Astrocyte (in vitro differentiated cells and primary cell): Measurements from ENCODE around the gene CYSTM1. TPM values are rescaled to one million over a fixed set of nuclear protein-coding genes. Genes with fewer than 3 reads are reported as not detected.

ENCODE experiments used
- DNase-seq: peaks from one replicate; pipeline ENCODE4 v3.0.0-alpha.2; 2010; ENCODE audit warnings: low read depth
- FAIRE-seq: peaks from 2 replicates; lab custom pipeline; 2011; peaks lifted over from hg19 to GRCh38; lab: Jason Lieb, UNC
- H2AFZ ChIP-seq: 2 replicates; pipeline ENCODE4 v1.6.0; 2012; ENCODE audit warnings: low read depth, low read length, inconsistent platforms
- H3K27ac ChIP-seq: 2 replicates; pipeline ENCODE4 v1.5.1; 2011; ENCODE audit warnings: low read depth, low read length, inconsistent platforms
- H3K27me3 ChIP-seq: 2 replicates; pipeline ENCODE4 v1.6.0; 2011; ENCODE audit warnings: low read length, inconsistent platforms; ENCODE audit not compliant: insufficient read depth
- H3K36me3 ChIP-seq: 2 replicates; pipeline ENCODE4 v1.5.1; 2011; ENCODE audit warnings: low read length, inconsistent platforms; ENCODE audit not compliant: insufficient read depth
- H3K4me1 ChIP-seq: 2 replicates; pipeline ENCODE4 v1.5.1; 2011; ENCODE audit warnings: low read length, inconsistent platforms; ENCODE audit not compliant: insufficient read depth
- H3K4me2 ChIP-seq: 2 replicates; pipeline ENCODE4 v1.6.0; 2012; ENCODE audit warnings: low read length, inconsistent platforms
- H3K4me3 ChIP-seq: 2 replicates; pipeline ENCODE4 v1.5.1; 2011; ENCODE audit warnings: low read depth, mild to moderate bottlenecking, low read length, inconsistent platforms; ENCODE audit not compliant: insufficient read depth
- H3K79me2 ChIP-seq: 2 replicates; pipeline ENCODE4 v1.6.0; 2012; ENCODE audit warnings: mild to moderate bottlenecking, low read length, inconsistent platforms; ENCODE audit not compliant: insufficient read depth
- H3K9ac ChIP-seq: 2 replicates; pipeline ENCODE4 v1.6.0; 2012; ENCODE audit warnings: mild to moderate bottlenecking, low read length, inconsistent platforms
- H3K9me3 ChIP-seq: 2 replicates; pipeline ENCODE4 v1.5.1; 2012; ENCODE audit warnings: low read depth, mild to moderate bottlenecking, low read length, inconsistent platforms; ENCODE audit not compliant: insufficient read depth
- H4K20me1 ChIP-seq: 2 replicates; pipeline ENCODE4 v1.6.0; 2012; ENCODE audit warnings: low read length, inconsistent platforms; ENCODE audit not compliant: insufficient read depth
- H3K27ac Mint-ChIP-seq: one replicate; pipeline ENCODE4 v1.8.0; 2021; ENCODE audit warnings: mild to moderate bottlenecking, mixed read lengths; ENCODE audit not compliant: unreplicated experiment
- H3K27me3 Mint-ChIP-seq: one replicate; pipeline ENCODE4 v1.8.0; 2021; ENCODE audit warnings: low read depth, mixed read lengths; ENCODE audit not compliant: unreplicated experiment
- H3K36me3 Mint-ChIP-seq: one replicate; pipeline ENCODE4 v1.8.0; 2021; ENCODE audit warnings: low read depth, mixed read lengths; ENCODE audit not compliant: unreplicated experiment
- H3K4me1 Mint-ChIP-seq: one replicate; pipeline ENCODE4 v1.8.0; 2021; ENCODE audit warnings: low read depth, mixed read lengths; ENCODE audit not compliant: unreplicated experiment
- H3K4me3 Mint-ChIP-seq: one replicate; pipeline ENCODE4 v1.8.0; 2021; ENCODE audit warnings: mild to moderate bottlenecking, moderate library complexity, mixed read lengths; ENCODE audit not compliant: unreplicated experiment
- H3K9me3 Mint-ChIP-seq: one replicate; pipeline ENCODE4 v1.8.0; 2021; ENCODE audit warnings: mild to moderate bottlenecking, mixed read lengths; ENCODE audit not compliant: unreplicated experiment
- EZH2 ChIP-seq: IDR thresholded peaks from 2 replicates; pipeline ENCODE4 v1.6.1; 2012; ENCODE audit warnings: mild to moderate bottlenecking, low read length, inconsistent platforms; ENCODE audit not compliant: insufficient read depth
- total RNA-seq: library from RNA; stranded (reverse); gene quantifications from 2 replicates; pipeline ENCODE4 v1.2.1, GENCODE V29; 2021
- TF ChIP-seq, protein P1 (sequence below): IDR thresholded peaks from 2 replicates; pipeline ENCODE4 v1.5.1; 2011; ENCODE audit warnings: low read depth, mild to moderate bottlenecking, inconsistent platforms, low read length, moderate library complexity; ENCODE audit not compliant: insufficient read depth

Gene CYSTM1
- total RNA-seq, 1 donor from 2014 or later = 46.3 TPM

DNA sequence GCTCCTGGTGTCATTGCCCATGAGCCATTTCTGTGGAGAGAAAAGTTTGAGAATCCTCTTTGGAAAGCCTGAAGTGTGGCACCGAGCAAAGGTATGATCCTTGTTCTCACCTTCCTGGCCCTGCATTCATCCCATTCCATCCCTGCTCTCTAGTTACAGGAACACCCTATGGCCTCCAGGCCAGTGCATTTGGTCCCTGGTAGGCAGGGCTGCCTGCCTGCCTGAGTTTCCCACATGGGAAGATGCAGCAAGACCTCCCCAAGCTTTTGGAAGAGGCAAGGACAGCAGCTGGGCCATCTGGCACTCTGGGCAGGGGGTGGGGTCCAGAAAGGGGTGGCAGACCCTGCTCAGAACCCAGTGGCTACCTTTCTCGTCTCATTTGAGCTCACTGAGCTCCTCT lies 24.8 kb upstream of the CYSTM1 start:
- Histone ChIP-seq H2AFZ (no peak overlapping the region), H4K20me1 (peaks cover 56% of the 10 kb centered on the region), H3K9ac (no peak overlapping the region), H3K79me2 (peaks cover under 1% of the 10 kb centered on the region), H3K9me3 (no peaks in the 10 kb centered on the region), H3K4me2 (no peak overlapping the region), H3K27me3 (peaks cover 14% of the 10 kb centered on the region), H3K4me3 (no peak overlapping the region), H3K4me1 (no peaks in the 10 kb centered on the region), H3K36me3 (no peaks in the 10 kb centered on the region), H3K27ac (no peak overlapping the region)
- Mint-ChIP-seq H3K4me1 (no peaks in the 10 kb centered on the region), H3K36me3 (no peaks in the 10 kb centered on the region), H3K27ac (no peak overlapping the region), H3K27me3 (peaks cover 50% of the 10 kb centered on the region), H3K9me3 (no peaks in the 10 kb centered on the region), H3K4me3 (no peak overlapping the region)
- TF ChIP-seq, protein P1, sequence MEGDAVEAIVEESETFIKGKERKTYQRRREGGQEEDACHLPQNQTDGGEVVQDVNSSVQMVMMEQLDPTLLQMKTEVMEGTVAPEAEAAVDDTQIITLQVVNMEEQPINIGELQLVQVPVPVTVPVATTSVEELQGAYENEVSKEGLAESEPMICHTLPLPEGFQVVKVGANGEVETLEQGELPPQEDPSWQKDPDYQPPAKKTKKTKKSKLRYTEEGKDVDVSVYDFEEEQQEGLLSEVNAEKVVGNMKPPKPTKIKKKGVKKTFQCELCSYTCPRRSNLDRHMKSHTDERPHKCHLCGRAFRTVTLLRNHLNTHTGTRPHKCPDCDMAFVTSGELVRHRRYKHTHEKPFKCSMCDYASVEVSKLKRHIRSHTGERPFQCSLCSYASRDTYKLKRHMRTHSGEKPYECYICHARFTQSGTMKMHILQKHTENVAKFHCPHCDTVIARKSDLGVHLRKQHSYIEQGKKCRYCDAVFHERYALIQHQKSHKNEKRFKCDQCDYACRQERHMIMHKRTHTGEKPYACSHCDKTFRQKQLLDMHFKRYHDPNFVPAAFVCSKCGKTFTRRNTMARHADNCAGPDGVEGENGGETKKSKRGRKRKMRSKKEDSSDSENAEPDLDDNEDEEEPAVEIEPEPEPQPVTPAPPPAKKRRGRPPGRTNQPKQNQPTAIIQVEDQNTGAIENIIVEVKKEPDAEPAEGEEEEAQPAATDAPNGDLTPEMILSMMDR = no peak
- TF ChIP-seq EZH2 = no peak
- DNase-seq = no peak
- FAIRE-seq = no peak

- FAIRE-seq (no peak), DNase-seq (no peak)
- H2AFZ ChIP-seq = no peak overlapping the region
- no peak overlapping the region for H3K4me3 ChIP-seq
- H3K79me2 ChIP-seq = no peaks in the 10 kb centered on the region
- H3K27me3 ChIP-seq = peaks cover 13% of the 10 kb centered on the region
- H3K4me2 ChIP-seq = no peak overlapping the region
- H3K36me3 Mint-ChIP-seq = no peaks in the 10 kb centered on the region
- no peaks in the 10 kb centered on the region for H3K4me1 ChIP-seq
- H3K4me3 Mint-ChIP-seq = no peak overlapping the region
- H3K36me3 ChIP-seq = no peaks in the 10 kb centered on the region
- TF ChIP-seq EZH2 = no peak
- H3K9ac ChIP-seq = no peak overlapping the region
- no peaks in the 10 kb centered on the region for H3K4me1 Mint-ChIP-seq
- peaks cover 46% of the 10 kb centered on the region for H4K20me1 ChIP-seq
- H3K9me3 ChIP-seq = no peaks in the 10 kb centered on the region
- no peaks in the 10 kb centered on the region for H3K9me3 Mint-ChIP-seq
- H3K27me3 Mint-ChIP-seq = peaks cover 54% of the 10 kb centered on the region
- no peak overlapping the region for H3K27ac Mint-ChIP-seq
- H3K27ac ChIP-seq = no peak overlapping the region
Measured at GRCh38 chr5:140151144-140152021, 23.6 kb upstream of the CYSTM1 start.

DNA sequence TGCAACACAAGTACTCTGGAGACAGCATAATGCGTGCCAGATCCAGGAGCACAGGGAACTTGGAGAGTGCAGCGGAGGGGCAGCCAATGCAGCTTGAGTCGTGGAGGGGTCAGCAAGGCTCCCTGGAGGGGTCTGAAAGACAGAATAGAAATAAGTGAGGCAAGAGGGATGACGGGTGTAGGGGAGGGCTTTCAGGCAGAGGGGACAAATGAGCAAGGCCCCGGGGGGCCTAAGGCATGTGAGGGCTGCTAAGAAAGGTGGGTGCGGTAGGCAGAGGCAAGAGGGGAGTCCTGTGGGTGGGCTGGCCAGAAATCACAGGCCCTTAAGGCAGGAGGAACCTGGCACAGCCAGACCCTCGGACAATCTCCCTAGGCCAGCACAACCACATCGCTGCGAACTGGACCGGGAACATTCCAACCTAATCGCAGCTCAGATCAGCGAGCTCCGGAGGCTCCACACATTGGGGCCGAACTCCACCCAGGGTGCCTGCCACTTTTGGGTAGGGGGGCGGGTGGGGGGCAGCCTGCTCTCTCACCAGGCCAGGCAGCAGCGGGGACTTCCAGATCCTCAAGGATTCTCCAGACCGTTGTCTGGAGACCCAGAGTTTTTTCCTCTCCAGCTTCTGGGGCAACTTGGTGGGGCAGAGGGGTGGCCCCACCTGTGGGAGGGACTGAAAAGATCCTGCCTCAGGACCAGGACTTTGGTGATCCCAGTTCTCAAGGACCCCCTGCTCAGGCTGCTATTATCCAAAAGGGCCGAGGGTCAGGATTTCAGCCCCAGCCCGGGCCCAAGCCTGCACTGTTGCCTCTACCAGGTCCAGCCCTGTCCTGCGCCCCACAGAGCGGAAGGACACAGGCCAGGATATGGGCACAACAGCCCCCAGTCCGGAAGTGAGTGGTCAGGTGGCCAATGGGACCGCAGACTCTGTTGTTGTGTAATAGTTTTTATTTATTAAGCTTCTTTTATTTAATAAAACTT lies 22.7 kb upstream of the CYSTM1 start:
- no peaks in the 10 kb centered on the region for H3K36me3 Mint-ChIP-seq
- no peak for DNase-seq
- peaks cover 45% of the 10 kb centered on the region for H3K27me3 Mint-ChIP-seq
- Histone ChIP-seq H3K27ac (no peak overlapping the region), H3K79me2 (no peaks in the 10 kb centered on the region), H2AFZ (no peak overlapping the region), H3K36me3 (no peaks in the 10 kb centered on the region), H3K9me3 (no peaks in the 10 kb centered on the region), H3K4me2 (no peak overlapping the region), H3K4me1 (peaks cover 4% of the 10 kb centered on the region), H3K27me3 (peaks cover 7% of the 10 kb centered on the region), H3K4me3 (no peak overlapping the region), H4K20me1 (peaks cover 37% of the 10 kb centered on the region), H3K9ac (no peak overlapping the region)
- TF ChIP-seq, protein P1 = no peak
- TF ChIP-seq EZH2 = no peak
- no peak overlapping the region for H3K4me3 Mint-ChIP-seq
- no peak for FAIRE-seq
- no peaks in the 10 kb centered on the region for H3K9me3 Mint-ChIP-seq
- no peaks in the 10 kb centered on the region for H3K4me1 Mint-ChIP-seq
- no peak overlapping the region for H3K27ac Mint-ChIP-seq
